ENCODE data around the gene PITPNC1. TPM values are rescaled to one million over a fixed set of nuclear protein-coding genes. Genes with fewer than 3 reads are reported as not detected.

PITPNC1 gene
- total and polyA plus RNA-seq, 12 donors: 6.6 to 28.0 (median 11.5) TPM

GRCh38 chr17:67366193-67367157 lies 10.6 kb upstream of the PITPNC1 start, which contains the start of gene PSMD12:
PSMD12 (minus strand) TSS chr17:67366577; CDS start chr17:67366519, 58 bp downstream.
- 1% methylated on average over 53 to 55 of the region's 55 CpGs for WGBS, 2 donors
- peak; percentile 94 to 96 for DNase-seq
- Histone ChIP-seq H3K36me3 (peaks cover 0 to 30% (median 0%) of the 10 kb centered on the region in 9 donors), H3K4me3 (peak within 1 kb of the TSS; percentile 58 to 99 (median 90)), H3K27ac (peak within 1 kb of the TSS; percentile 81 to 99 (median 94)), H3K27me3 (no peaks in the 10 kb centered on the region), H3K9me3 (no peaks in the 10 kb centered on the region), H3K4me1 (peaks cover 0 to 49% (median 42%) of the 10 kb centered on the region in 9 donors)
- TF ChIP-seq CTCF (IDR thresholded peaks at IDR 0.05): peak in 1 of 9 donors; percentile 26
- intact Hi-C loops (cut with DNase I): loop anchor here in 1 of 10 donors (10.0 kb wide), 1 partner anchor 122 kb away; the partner anchor contains the start of gene HELZ
- ATAC-seq: peak; percentile 97 to 99 (median 98)

- Histone ChIP-seq H3K36me3 (peaks cover 0 to 3% (median 0%) of the 10 kb centered on the region in 9 donors), H3K4me1 (peaks cover 0 to 22% (median 13%) of the 10 kb centered on the region in 9 donors), H3K27ac (no peak overlapping the region), H3K4me3 (no peak overlapping the region), H3K27me3 (no peaks in the 10 kb centered on the region), H3K9me3 (no peaks in the 10 kb centered on the region)
- TF ChIP-seq CTCF (IDR thresholded peaks at IDR 0.05): no peak
- intact Hi-C loops (cut with DNase I): loop anchor here in 7 of 10 donors (10.0 kb wide), 4 partner anchors 125 to 265 kb away; partner anchors contain the start of gene HELZ (in 1 of the 7)
- no peak for DNase-seq
- ATAC-seq: no peak
Observed at GRCh38 chr17:67369676-67370075, 7.4 kb upstream of the PITPNC1 start.

GRCh38 chr17:67372751-67373150 lies 4.3 kb upstream of the PITPNC1 start:
- Histone ChIP-seq H3K4me1 (peaks cover 5 to 28% (median 18%) of the 10 kb centered on the region in 9 donors), H3K36me3 (no peaks in the 10 kb centered on the region), H3K4me3 (no peak overlapping the region), H3K27ac (no peak overlapping the region), H3K9me3 (no peaks in the 10 kb centered on the region), H3K27me3 (no peaks in the 10 kb centered on the region)
- no peak for TF ChIP-seq CTCF (IDR thresholded peaks at IDR 0.05)
- WGBS, 2 donors: 98 to 100% methylated on average over 1 of the region's 1 CpG
- ATAC-seq (no peak), DNase-seq (no peak)
- intact Hi-C loops (cut with DNase I): loop anchor here in 6 of 10 donors (10.0 kb wide), 3 partner anchors 182 to 262 kb away; no protein-coding TSS in a partner anchor

- H3K36me3 ChIP-seq: no peaks in the 10 kb centered on the region
- intact Hi-C loops (cut with DNase I): loop anchor here (1.0 to 10.0 kb wide), 13 partner anchors 48 to 315 kb away; no protein-coding TSS in a partner anchor
- peak; percentile 18 to 76 (median 60) for ATAC-seq
- peak; percentile 86 to 89 for DNase-seq
- peak overlapping the region in 1 of 10 donors; percentile 58 for H3K27ac ChIP-seq
- H3K4me1 ChIP-seq: peaks cover 5 to 37% (median 22%) of the 10 kb centered on the region in 9 donors
- 9 to 13% methylated on average over 12 of the region's 12 CpGs for WGBS, 2 donors
- H3K27me3 ChIP-seq: no peaks in the 10 kb centered on the region
- H3K4me3 ChIP-seq: no peak overlapping the region
- H3K9me3 ChIP-seq: no peaks in the 10 kb centered on the region
- peak; percentile 66 to 93 (median 89) for TF ChIP-seq CTCF (IDR thresholded peaks at IDR 0.05)
Observed at GRCh38 chr17:67374329-67375053, 2.6 kb upstream of the PITPNC1 start.
